A549 treated with ZK216348 at 1 μM for 4 hours (cell line): ENCODE results near the gene PARD6B. TPM values are rescaled to one million over a fixed set of nuclear protein-coding genes. Genes with fewer than 3 reads are reported as not detected.

Source experiments
- total RNA-seq: library from RNA; stranded (reverse); fragments of 200-300 nt; extraction: Qiagen RNA extraction; gene quantifications from 5 replicates; pipeline ENCODE4 v1.2.3, GENCODE V29; 2022; ENCODE audit warnings: low read depth

PARD6B gene, protein sequence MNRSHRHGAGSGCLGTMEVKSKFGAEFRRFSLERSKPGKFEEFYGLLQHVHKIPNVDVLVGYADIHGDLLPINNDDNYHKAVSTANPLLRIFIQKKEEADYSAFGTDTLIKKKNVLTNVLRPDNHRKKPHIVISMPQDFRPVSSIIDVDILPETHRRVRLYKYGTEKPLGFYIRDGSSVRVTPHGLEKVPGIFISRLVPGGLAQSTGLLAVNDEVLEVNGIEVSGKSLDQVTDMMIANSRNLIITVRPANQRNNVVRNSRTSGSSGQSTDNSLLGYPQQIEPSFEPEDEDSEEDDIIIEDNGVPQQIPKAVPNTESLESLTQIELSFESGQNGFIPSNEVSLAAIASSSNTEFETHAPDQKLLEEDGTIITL
- total RNA-seq = 1.8 to 3.4 TPM (median 2.4 TPM) in 5 replicates

DNA sequence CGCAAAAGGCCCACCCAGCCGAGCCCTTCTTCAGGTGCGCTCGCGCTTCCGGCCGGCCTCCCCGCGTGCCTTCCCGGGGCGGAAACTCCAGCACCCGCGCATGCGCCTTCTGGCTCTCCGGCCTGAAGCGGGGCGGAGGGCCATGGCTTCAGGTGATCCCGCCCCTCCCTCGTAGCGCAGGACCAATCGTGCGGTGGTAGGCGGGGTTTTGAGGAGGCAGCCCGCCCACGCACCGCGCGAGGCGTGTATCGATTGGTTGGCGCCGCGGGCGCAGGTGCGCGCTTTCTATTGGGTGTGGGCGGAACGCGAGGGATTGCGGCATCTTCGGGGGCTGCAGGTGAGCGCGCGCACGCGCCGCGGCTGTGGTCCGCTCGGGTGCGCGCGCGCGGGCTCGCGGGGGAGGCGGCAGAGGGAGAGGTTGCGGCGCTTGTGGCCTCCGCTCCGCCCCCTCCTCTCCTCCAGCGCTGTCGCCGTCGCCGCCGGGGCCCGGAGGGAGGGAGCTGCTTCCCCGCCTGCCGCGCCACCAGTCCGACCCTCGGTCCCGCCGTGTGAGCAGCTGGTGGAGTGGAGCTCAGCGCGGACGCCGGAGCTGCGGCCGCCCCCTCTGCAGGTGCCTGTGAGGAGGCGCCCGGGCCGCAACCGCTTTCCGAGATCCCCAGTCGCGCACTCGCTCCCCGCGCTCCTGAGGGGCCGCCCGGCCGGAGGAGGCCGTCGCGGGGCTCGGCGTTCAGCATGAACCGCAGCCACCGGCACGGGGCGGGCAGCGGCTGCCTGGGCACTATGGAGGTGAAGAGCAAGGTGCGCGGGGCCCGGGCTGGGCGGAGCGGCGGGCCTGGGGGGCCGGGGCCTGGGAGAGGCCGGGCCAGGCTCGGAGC, at the start of gene PARD6B:
PARD6B (plus strand) TSS at position 526 of the 875 bp plus-strand sequence; CDS start at position 733, 207 bp downstream.

DNA sequence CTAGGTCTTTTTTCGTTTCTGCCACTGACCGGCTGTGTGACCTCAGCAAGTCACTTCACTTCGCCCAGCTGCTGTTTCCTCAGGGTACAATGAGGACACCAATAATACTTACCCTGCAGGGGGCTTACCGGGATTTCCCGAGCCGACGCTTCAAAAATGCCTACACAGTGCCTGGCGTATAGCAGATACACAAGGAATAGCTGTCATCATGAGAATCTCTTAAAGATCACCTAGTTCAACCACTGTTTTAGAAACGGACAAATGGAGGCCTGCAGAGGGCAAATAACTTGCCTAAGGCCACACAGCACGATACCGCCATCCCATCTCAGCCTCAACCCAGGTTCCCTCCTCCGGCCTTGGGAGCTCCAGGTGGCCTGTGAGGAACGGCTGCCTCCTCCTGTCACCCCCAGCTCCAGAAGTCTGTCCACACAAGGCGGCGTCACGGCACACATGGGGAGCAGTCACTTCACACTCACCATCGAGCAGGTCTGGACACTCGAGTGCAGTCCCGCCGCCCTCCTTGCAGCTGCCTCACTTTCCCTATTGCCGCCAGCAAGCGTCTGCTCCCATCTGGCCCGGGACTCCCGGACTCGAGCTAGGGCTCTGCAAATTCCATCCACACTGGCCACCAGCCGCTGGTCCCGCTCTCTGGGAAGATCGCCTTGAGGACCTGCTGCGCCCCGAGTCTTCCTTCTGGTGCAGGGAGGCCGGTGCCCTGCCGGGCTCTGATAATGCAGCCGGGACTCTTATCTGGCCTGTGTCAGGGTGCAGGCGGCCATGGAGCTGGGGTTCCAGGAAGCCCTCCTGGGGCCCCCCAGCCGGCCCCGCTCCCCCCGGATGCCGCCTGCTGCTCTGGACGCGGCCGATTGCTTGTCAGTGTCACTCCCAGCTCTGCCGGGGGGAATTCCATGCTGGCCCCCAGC, 40.5 kb upstream of the PARD6B start, which contains the start of gene RIPOR3:
RIPOR3 (minus strand) TSS at position 893 of the 923 bp plus-strand sequence; CDS start at position 479, 414 bp downstream.

DNA sequence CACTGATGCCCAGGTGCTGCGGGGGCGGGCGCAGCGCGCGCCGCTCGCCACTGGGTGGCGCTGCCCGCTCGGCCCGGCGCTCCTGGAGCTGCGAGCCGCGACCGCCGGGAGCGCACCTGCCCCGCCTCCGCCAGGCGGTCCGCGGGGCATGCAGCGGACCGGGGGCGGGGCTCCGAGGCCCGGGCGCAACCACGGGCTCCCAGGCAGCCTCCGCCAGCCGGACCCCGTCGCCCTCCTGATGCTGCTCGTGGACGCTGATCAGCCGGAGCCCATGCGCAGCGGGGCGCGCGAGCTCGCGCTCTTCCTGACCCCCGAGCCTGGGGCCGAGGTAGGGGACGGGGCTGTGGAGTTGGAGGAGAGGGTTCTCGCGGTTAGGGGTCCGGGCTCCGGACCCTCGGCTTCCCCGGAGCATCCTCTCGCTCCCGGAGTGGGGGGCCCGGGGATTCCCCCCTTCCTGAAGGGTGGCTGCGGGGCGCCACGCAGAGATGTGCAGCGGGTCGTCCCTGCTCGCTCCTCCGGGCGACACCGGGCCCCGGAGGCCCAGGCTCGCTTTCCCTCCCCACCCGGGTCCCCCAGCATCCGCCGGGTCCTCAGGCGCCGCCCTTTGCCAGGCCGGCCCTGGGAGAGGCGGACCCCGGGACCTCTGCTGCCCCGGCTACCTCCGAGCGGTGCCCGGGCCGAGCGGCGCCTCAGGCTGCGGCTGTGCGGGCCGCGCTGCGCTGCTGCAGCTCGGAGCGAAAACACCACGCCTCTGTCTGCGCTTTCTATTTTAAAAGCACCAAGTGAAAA, 63.7 kb downstream of the PARD6B start, which contains the start of gene BCAS4:
BCAS4 (plus strand) TSS at position 216 of the 789 bp plus-strand sequence; CDS start at position 239, 23 bp downstream.

Other genes starting within 250 kb of the PARD6B start
- gene PTPN1, start 221.2 kb upstream of the PARD6B start, total RNA-seq = 38.0 to 46.2 TPM (median 45.4 TPM) in 5 replicates
- 0.06 to 0.08 TPM in 2 of 5 replicates, not detected in the others for gene RIPOR3, start 40.0 kb upstream of the PARD6B start, total RNA-seq
- 24.0 to 32.6 TPM (median 25.3 TPM) in 5 replicates for gene BCAS4, start 63.5 kb downstream of the PARD6B start, total RNA-seq
- gene ADNP, start 199.9 kb downstream of the PARD6B start, total RNA-seq = 38.9 to 50.5 TPM (median 44.7 TPM) in 5 replicates
- gene DPM1, start 227.0 kb downstream of the PARD6B start, total RNA-seq = 66.4 to 123 TPM (median 68.7 TPM) in 5 replicates
- gene MOCS3, start 227.2 kb downstream of the PARD6B start, total RNA-seq = 4.9 to 6.3 TPM (median 5.7 TPM) in 5 replicates